ENCODE data around the gene VARS2. TPM values are rescaled to one million over a fixed set of nuclear protein-coding genes. Genes with fewer than 3 reads are reported as not detected.

VARS2 gene
- total and polyA plus RNA-seq, 2 donors (not counting 3 experiments of a cell fraction or from before 2014, with no cell fraction given): 17.8 to 34.3 TPM

- CTCF ChIA-PET: interaction anchor here (1.9 kb wide), 1 partner anchor 140 kb away, joined by 5 read pairs; no protein-coding TSS in a partner anchor
- H3K9ac ChIP-seq (replicated peaks; ENCODE audit: extremely low read depth, insufficient read depth, low read length): no peak overlapping the region
- no peaks in the 10 kb centered on the region for H3K9me1 ChIP-seq (replicated peaks; ENCODE audit: control insufficient read depth, extremely low read depth, insufficient read depth, low read length)
- H3K4me3 ChIP-seq (replicated peaks in 1 of 3; ENCODE audit: insufficient read depth in 1 of 3, low read depth in 1 of 3, low read length in 3 of 3): no peak overlapping the region
- TF ChIP-seq MYC (IDR thresholded peaks at IDR 0.05; ENCODE audit: low read depth, low read length) (no peak), POLR2AphosphoS5 (IDR thresholded peaks at IDR 0.05; ENCODE audit: insufficient read depth, low read depth, low read length) (no peak)
- TF ChIP-seq, protein P1, sequence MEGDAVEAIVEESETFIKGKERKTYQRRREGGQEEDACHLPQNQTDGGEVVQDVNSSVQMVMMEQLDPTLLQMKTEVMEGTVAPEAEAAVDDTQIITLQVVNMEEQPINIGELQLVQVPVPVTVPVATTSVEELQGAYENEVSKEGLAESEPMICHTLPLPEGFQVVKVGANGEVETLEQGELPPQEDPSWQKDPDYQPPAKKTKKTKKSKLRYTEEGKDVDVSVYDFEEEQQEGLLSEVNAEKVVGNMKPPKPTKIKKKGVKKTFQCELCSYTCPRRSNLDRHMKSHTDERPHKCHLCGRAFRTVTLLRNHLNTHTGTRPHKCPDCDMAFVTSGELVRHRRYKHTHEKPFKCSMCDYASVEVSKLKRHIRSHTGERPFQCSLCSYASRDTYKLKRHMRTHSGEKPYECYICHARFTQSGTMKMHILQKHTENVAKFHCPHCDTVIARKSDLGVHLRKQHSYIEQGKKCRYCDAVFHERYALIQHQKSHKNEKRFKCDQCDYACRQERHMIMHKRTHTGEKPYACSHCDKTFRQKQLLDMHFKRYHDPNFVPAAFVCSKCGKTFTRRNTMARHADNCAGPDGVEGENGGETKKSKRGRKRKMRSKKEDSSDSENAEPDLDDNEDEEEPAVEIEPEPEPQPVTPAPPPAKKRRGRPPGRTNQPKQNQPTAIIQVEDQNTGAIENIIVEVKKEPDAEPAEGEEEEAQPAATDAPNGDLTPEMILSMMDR (IDR thresholded peaks at IDR 0.05; ENCODE audit: extremely low read depth in 1 of 2, insufficient read depth in 1 of 2, low read depth in 1 of 2, low read length in 2 of 2): no peak
- no peaks in the 10 kb centered on the region for H3K79me2 ChIP-seq (ENCODE audit: control insufficient read depth, insufficient read depth, low read length)
- no peaks in the 10 kb centered on the region for H3K36me3 ChIP-seq (ENCODE audit: control insufficient read depth in 2 of 2, extremely low read depth in 1 of 2, insufficient read depth in 2 of 2, low read length in 2 of 2)
- H3K4me2 ChIP-seq (ENCODE audit: insufficient read depth, low read length): no peak overlapping the region
- POLR2A ChIA-PET: no interaction called here
- no peak for FAIRE-seq
- H3K27ac ChIP-seq (ENCODE audit: insufficient read depth, low read depth, low read length): no peak overlapping the region
- peaks cover 10 to 21% of the 10 kb centered on the region in 2 experiments for H3K27me3 ChIP-seq (ENCODE audit: control insufficient read depth in 2 of 2, insufficient read depth in 2 of 2, low read length in 2 of 2)
- H2AFZ ChIP-seq (ENCODE audit: low read depth, low read length): no peak overlapping the region
- H3K9me3 ChIP-seq (replicated peaks; ENCODE audit: control insufficient read depth, insufficient read depth, low read length): no peaks in the 10 kb centered on the region
- H3K4me1 ChIP-seq (ENCODE audit: control insufficient read depth, extremely low read depth, insufficient read depth, low read length): no peaks in the 10 kb centered on the region
- intact Hi-C loops (cut with micrococcal nuclease): no loop called here
- no peaks in the 10 kb centered on the region for H4K20me1 ChIP-seq (replicated peaks; ENCODE audit: control insufficient read depth, extremely low read depth, insufficient read depth, low read length)
- dilution Hi-C loops (cut with MboI; ENCODE audit: extremely low pct_ligation_motif_present, low sequenced_read_pairs): no loop called here
- BruUV-seq (replicated peaks): no TSS peak
- no peak for DNase-seq (ENCODE audit: low read depth, low spot score)
These were observed 33.2 kb downstream of the VARS2 start for GRCh38 chr6:30947231-30947630.

GRCh38 chr6:30948811-30949210 is 34.8 kb downstream of the VARS2 start:
- Histone ChIP-seq H3K9ac (replicated peaks; ENCODE audit: extremely low read depth, insufficient read depth, low read length) (no peak overlapping the region), H3K27ac (ENCODE audit: insufficient read depth, low read depth, low read length) (no peak overlapping the region), H3K27me3 (ENCODE audit: control insufficient read depth in 2 of 2, insufficient read depth in 2 of 2, low read length in 2 of 2) (peaks cover 22 to 24% of the 10 kb centered on the region in 2 experiments), H4K20me1 (replicated peaks; ENCODE audit: control insufficient read depth, extremely low read depth, insufficient read depth, low read length) (no peaks in the 10 kb centered on the region), H3K4me3 (replicated peaks in 1 of 3; ENCODE audit: insufficient read depth in 1 of 3, low read depth in 1 of 3, low read length in 3 of 3) (no peak overlapping the region), H3K9me1 (replicated peaks; ENCODE audit: control insufficient read depth, extremely low read depth, insufficient read depth, low read length) (no peaks in the 10 kb centered on the region), H3K4me1 (ENCODE audit: control insufficient read depth, extremely low read depth, insufficient read depth, low read length) (no peaks in the 10 kb centered on the region), H3K79me2 (ENCODE audit: control insufficient read depth, insufficient read depth, low read length) (no peaks in the 10 kb centered on the region), H3K36me3 (ENCODE audit: control insufficient read depth in 2 of 2, extremely low read depth in 1 of 2, insufficient read depth in 2 of 2, low read length in 2 of 2) (no peaks in the 10 kb centered on the region), H3K4me2 (ENCODE audit: insufficient read depth, low read length) (no peak overlapping the region), H2AFZ (ENCODE audit: low read depth, low read length) (no peak overlapping the region), H3K9me3 (replicated peaks; ENCODE audit: control insufficient read depth, insufficient read depth, low read length) (no peaks in the 10 kb centered on the region)
- no peak for DNase-seq (ENCODE audit: low read depth, low spot score)
- no TSS peak for BruUV-seq (replicated peaks)
- ChIA-PET POLR2A (no interaction called here), CTCF (no interaction called here)
- dilution Hi-C loops (cut with MboI; ENCODE audit: extremely low pct_ligation_motif_present, low sequenced_read_pairs) (no loop called here), intact Hi-C loops (cut with micrococcal nuclease) (no loop called here)
- TF ChIP-seq JUN (IDR thresholded peaks at IDR 0.05; ENCODE audit: borderline replicate concordance, insufficient read depth, insufficient read length, low read depth) (no peak), EZH2 (IDR thresholded peaks at IDR 0.05; ENCODE audit: borderline replicate concordance, low read depth, low read length, severe bottlenecking) (no peak), GATA2 (IDR thresholded peaks at IDR 0.05; ENCODE audit: insufficient read depth, insufficient read length, low read depth, low read length) (no peak), MYC (IDR thresholded peaks at IDR 0.05; ENCODE audit: low read depth, low read length) (no peak), FOS (IDR thresholded peaks at IDR 0.05; ENCODE audit: borderline replicate concordance, insufficient read depth, low read length) (no peak), POLR2A (IDR thresholded peaks at IDR 0.05; ENCODE audit: low read depth, low read length) (no peak), POLR2AphosphoS5 (IDR thresholded peaks at IDR 0.05; ENCODE audit: insufficient read depth, low read depth, low read length) (no peak)
- FAIRE-seq: no peak
